ENCODE measurements around the gene PROKR1.

DNA sequence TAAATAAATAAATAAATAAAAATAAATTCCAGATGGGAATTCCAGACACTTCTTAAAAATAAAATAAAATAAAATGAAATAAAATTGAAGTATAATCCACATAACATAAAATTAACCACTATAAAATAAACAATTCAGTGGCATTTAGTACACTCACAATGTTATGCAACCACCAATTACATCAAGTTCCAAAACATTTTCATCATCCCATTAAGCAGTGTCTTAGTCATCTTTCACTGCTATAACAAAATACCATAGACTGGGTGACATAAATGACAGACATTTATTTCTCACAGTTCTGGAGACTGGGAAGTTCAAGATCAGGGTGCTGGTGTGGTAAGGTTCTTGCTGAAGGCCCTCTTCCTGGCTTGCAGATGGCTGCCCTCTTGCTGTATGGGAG lies 22.6 kb upstream of the PROKR1 start:
- TF ChIP-seq, protein P1, sequence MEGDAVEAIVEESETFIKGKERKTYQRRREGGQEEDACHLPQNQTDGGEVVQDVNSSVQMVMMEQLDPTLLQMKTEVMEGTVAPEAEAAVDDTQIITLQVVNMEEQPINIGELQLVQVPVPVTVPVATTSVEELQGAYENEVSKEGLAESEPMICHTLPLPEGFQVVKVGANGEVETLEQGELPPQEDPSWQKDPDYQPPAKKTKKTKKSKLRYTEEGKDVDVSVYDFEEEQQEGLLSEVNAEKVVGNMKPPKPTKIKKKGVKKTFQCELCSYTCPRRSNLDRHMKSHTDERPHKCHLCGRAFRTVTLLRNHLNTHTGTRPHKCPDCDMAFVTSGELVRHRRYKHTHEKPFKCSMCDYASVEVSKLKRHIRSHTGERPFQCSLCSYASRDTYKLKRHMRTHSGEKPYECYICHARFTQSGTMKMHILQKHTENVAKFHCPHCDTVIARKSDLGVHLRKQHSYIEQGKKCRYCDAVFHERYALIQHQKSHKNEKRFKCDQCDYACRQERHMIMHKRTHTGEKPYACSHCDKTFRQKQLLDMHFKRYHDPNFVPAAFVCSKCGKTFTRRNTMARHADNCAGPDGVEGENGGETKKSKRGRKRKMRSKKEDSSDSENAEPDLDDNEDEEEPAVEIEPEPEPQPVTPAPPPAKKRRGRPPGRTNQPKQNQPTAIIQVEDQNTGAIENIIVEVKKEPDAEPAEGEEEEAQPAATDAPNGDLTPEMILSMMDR (IDR thresholded peaks at IDR 0.05), result no peak
- TF ChIP-seq POLR2A (IDR thresholded peaks at IDR 0.05), result no peak

All from heart left ventricle (tissue), 13 donors.